Astrocyte (in vitro differentiated cells and primary cell): ENCODE measurements around the gene SAMM50.

Source experiments
- EZH2 ChIP-seq: IDR thresholded peaks from 2 replicates; pipeline ENCODE4 v1.6.1; 2012; ENCODE audit warnings: mild to moderate bottlenecking, low read length, inconsistent platforms; ENCODE audit not compliant: insufficient read depth
- TF ChIP-seq, protein P1 (sequence below): IDR thresholded peaks from 2 replicates; pipeline ENCODE4 v1.5.1; 2011; ENCODE audit warnings: low read depth, mild to moderate bottlenecking, inconsistent platforms, low read length, moderate library complexity; ENCODE audit not compliant: insufficient read depth

DNA sequence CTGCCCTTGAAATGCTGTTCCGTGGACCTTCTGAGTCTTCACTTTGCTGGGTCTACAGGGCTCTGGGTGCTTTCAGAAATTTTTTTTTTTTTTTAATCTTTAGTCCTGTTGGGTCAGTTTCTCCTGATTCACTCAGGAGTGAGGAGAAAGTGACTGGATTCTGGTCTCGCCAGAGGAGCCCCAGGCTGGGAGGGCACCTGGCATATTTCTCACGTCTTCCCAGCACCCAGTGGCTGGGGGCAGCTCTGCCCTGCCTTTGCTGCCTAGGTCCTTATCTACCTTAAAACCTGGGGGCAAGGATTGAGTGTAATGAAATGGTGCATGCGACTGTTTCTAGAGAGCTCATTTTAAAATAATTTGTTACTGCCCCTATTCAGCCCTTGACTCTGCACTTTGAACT is 23.3 kb downstream of the SAMM50 start:
- TF ChIP-seq, protein P1, sequence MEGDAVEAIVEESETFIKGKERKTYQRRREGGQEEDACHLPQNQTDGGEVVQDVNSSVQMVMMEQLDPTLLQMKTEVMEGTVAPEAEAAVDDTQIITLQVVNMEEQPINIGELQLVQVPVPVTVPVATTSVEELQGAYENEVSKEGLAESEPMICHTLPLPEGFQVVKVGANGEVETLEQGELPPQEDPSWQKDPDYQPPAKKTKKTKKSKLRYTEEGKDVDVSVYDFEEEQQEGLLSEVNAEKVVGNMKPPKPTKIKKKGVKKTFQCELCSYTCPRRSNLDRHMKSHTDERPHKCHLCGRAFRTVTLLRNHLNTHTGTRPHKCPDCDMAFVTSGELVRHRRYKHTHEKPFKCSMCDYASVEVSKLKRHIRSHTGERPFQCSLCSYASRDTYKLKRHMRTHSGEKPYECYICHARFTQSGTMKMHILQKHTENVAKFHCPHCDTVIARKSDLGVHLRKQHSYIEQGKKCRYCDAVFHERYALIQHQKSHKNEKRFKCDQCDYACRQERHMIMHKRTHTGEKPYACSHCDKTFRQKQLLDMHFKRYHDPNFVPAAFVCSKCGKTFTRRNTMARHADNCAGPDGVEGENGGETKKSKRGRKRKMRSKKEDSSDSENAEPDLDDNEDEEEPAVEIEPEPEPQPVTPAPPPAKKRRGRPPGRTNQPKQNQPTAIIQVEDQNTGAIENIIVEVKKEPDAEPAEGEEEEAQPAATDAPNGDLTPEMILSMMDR, result no peak
- no peak for TF ChIP-seq EZH2
